D721Med (cell line): Measurements from ENCODE around the gene DIABLO.

ENCODE experiments used
- DNase-seq: peaks from one replicate; pipeline ENCODE4 v3.0.0; 2011; ENCODE audit warnings: low spot score; ENCODE audit not compliant: insufficient read length
- FAIRE-seq: peaks from 2 replicates; lab custom pipeline; 2011; peaks lifted over from hg19 to GRCh38; lab: Jason Lieb, UNC
- TF ChIP-seq, protein P1 (sequence below): IDR thresholded peaks from 2 replicates; pipeline ENCODE4 v1.5.1; 2012; ENCODE audit warnings: mild to moderate bottlenecking, control low read depth; ENCODE audit not compliant: insufficient read depth; ENCODE audit errors: missing control alignments

DIABLO gene

DNA sequence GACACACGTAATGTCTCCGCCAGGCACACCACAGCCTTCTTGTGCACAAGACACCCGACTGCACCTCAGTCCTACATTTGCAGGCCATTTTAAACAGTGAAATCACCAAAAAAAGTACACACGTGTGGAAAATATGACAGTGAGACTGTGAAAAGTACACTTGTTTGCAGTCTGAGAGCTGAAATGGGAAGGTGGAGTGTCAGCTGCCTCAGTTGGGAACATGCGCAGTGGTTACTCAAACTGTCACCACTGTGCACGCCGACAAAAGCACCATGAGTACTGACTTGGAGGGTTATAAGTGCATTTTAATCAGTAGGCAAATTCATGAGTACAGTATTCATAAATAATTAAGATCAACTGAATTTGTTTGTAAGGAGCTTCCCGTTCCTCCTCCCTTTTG, 24.7 kb upstream of the DIABLO start:
- FAIRE-seq (no peak), DNase-seq (no peak)
- TF ChIP-seq, protein P1, sequence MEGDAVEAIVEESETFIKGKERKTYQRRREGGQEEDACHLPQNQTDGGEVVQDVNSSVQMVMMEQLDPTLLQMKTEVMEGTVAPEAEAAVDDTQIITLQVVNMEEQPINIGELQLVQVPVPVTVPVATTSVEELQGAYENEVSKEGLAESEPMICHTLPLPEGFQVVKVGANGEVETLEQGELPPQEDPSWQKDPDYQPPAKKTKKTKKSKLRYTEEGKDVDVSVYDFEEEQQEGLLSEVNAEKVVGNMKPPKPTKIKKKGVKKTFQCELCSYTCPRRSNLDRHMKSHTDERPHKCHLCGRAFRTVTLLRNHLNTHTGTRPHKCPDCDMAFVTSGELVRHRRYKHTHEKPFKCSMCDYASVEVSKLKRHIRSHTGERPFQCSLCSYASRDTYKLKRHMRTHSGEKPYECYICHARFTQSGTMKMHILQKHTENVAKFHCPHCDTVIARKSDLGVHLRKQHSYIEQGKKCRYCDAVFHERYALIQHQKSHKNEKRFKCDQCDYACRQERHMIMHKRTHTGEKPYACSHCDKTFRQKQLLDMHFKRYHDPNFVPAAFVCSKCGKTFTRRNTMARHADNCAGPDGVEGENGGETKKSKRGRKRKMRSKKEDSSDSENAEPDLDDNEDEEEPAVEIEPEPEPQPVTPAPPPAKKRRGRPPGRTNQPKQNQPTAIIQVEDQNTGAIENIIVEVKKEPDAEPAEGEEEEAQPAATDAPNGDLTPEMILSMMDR: no peak

DNA sequence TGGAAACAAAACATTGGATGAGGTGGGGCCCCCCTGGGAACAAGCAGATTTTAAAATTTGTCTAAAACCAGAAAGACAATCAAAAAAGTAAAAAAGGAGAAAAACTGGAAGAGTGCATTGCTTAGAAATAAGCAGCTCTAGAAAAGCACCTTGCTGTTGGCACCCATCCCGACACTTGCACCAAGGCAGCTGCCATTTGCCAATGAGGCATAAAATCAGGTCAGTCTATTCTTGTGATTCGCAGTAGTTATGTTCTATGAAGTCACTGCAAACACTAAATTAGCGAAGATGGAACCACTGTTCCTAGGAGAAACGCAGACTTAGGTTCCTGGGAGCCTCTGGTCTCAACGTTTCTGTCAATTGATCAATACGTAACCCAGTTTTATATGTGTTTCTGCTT, 24.2 kb upstream of the DIABLO start:
- TF ChIP-seq, protein P1: no peak
- DNase-seq: no peak
- no peak for FAIRE-seq

DNA sequence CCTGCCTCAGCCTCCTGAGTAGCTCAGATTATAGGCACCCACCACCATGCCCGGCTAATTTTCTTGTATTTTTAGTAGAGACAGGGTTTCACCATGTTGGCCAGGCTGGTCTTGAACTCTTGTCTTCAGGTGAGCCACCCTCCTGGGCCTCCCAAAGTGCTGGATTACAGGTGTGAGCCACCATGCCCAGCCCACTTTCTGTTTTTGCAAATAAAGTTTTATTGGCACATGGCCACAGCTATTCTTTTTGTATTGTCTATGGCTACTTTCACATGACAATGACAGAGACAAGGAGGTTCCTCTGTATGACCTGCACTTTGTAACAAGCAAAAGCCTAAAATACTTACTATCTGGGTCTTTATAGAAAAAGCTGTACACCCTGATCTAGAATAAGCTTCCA, 19.7 kb upstream of the DIABLO start:
- FAIRE-seq (no peak), DNase-seq (no peak)
- TF ChIP-seq, protein P1: no peak

DNA sequence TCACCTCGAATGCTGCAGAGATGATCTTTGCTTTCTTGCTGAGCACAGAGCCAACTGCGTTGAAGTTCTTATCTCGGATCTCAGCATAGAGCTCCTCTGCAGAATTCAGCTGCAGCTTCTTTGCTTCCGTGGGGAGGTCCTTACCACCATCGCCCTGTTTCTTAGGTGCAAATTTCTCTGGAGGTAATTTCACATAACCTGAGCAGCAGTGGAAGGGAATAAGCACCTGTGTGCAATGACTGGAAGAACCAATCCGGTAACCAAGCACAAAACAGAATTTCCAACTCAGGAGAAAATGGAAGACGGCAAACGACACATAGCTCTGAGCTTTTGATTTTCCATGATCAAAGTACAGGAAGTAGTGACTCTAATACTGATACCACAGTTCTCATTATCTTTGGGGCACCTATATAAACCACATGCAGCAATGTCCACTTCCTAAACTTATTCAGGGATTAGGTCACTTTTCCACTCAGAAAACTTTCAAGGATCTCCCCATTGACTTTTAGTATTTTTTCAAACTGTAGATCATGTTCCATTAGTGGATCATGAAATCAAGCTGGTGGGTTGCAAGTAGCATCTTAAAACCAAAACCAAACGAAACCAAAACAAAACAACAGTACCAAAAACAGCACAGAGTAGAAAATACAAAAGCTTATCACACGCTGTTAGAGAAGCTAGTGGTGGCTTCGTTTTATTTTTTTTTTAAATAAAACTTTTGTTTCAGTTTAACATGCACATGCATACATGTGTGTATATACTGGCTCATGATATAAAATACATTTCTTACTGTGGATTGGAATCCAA, 18.9 kb upstream of the DIABLO start:
- TF ChIP-seq, protein P1: no peak
- FAIRE-seq: no peak
- DNase-seq: no peak

DNA sequence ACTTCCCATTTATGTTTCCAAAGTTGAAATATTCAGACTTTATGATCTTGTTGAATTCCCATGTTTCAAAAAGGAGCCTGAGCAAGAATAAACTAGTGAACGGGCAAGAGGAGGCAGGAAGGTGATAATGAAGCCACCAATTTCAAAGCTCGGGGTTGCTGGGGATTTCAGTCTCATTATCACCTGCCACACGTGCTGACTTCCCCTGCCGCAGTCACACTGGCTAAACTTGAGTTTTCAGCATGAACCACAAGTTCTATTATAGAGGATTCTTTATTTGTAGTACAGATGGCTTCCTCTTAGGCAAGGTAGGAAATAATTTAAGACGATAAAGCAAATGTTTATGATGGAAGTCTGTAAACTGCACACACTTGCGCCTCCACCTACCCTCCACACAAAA, 18.1 kb upstream of the DIABLO start:
- DNase-seq (no peak), FAIRE-seq (no peak)
- TF ChIP-seq, protein P1: no peak

DNA sequence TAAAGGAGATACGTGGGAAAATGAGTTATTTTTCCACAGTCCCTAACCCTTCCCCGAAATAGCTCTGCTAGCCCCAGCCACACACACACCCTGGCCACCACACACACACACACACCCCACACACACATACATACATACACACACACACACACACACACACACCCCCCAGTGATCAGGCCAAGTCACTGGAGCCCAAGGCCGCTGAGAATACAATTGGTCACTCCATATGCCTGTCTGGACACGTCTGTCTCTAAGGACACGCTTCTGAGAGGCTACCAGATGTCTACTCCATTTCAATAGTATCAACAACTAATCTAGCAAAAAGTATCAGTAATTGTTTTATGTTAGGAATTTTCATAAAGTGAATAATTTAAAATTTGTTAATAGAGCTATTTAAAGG, 13.0 kb upstream of the DIABLO start:
- FAIRE-seq (no peak), DNase-seq (no peak)
- TF ChIP-seq, protein P1: no peak

DNA sequence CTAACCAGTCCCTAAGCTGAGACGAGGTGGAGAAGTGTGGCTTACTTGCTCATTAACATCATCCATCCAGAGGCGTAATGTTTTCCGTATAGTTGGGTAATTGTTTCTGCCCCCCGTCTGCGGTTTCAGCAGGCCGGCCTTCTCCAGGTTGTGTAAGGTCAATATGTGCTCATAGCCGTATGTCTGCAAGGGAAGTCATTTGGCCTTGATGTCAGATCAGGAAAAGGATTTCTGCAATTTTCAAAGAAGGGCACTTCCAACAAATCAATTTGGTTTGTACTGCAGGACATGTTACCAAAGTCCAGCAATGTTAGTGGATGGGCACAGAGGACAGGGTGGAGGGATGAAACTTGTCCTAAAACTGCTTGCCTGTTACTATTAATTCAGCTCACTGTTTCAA, 9.9 kb upstream of the DIABLO start:
- no peak for FAIRE-seq
- TF ChIP-seq, protein P1: no peak
- DNase-seq: no peak
